Daoy (cell line): ENCODE results near the gene EPX. TPM values are rescaled to one million over a fixed set of nuclear protein-coding genes. Genes with fewer than 3 reads are reported as not detected.
A peak's percentile ranks its signal among the peaks of the same experiment; 100 is the strongest.

Experiments
- DNase-seq: peaks from one replicate; pipeline ENCODE4 v3.0.0-alpha.2; 2015; ENCODE audit warnings: low read depth
- total RNA-seq: library from RNA; depleted of rRNA; stranded (reverse); fragments of >200 nt; shearing (Covaris generic); gene quantifications from 2 replicates; pipeline ENCODE4 v1.2.3, GENCODE V29; 2014

The EPX gene
- total RNA-seq, 1 experiment from 2014 or later = not detected

DNA sequence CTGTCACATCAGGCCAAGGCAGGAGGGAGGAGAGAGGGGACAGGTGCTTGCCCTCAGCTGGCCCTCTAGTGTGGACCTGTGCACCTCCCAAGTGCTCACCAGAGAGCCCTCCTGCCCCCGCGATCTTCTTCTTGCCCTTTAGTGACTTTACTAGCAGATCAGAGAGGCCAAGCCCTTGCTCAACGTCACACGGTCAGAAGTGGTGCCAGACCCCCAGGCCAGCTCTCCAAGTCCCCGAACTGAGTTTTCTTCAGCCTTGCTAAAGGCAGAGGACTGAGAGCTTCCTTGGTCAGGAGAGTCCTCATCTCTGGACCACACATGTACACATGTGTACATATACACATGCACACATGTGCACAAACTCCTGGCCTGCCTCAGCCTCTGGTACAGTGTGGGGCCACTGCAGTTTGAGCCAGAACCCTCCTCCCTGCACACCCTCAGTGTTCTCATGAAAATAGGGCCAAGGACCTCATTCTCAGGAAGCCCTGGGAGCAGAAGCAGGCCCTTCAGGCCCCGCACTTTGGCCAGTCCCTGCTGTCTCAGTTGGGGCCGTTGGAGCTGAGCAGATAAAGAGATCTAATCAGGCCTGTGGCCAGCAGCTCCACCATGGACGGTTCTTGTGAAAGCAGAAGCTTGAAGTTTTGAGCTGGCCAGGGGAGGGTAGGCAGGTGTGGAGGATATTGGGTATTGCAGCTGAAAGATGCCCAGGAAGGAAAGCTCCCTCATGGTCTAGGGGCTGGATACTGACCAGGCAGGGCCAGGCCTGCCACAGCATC is 7.4 kb upstream of the EPX start:
- DNase-seq = no peak

DNA sequence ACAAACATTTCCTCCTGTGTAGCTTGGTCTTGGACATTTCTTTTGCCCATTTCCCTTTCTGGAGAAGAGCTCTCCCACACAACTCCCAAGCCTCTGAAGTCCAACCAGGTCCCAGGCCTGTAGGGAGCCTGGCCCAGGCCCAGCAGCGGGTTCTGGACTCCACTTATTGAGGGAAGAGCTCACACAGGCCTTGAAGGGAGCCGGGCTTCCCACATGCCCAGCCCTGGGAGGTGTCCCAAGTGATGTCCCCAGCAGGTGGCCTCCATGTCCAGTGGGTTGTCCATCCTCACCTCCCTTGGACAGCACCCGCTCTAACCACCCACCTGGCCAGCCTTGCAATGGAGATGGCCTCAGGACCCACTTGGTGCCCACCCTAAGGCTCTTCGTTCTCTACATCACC is 5.9 kb upstream of the EPX start:
- DNase-seq = no peak

DNA sequence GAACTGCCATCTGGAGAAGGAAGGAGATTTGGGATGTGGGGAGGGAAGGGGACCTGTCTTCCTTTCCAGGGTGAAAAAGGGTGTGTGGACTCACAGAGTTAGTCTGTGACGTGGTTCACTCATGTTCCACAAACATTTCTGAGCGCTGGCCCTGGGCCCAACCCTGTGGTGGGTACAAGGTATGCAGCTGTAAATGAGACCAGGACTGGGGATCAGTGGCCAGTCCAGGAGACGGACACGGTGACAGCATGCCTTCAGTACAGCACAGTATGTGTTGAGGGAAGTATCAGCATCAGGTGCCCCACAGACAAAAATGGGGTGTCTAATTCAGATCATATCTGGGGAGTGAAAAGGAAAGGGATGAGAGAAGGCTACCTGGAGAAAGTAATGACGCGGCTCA is 5.5 kb upstream of the EPX start:
- DNase-seq = no peak

DNA sequence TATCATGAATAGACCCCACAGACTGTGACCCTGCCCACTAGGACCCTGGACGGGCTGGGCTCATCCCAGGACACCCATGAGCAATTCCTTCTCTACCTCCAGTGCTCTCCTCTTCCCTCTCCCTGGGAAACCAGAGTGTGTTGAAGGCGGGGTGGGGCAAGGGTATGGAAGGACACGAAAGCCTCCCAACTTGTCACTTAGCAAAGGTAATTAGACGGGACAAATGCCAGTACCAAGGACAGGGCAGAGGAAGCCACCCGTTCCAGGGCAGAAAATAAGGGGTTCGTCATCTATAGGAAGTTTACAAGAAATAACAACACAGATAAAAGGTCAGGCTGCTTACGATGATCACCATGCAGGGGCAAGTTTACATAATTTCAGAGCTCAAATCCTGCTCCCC is 4.9 kb upstream of the EPX start:
- DNase-seq = no peak

DNA sequence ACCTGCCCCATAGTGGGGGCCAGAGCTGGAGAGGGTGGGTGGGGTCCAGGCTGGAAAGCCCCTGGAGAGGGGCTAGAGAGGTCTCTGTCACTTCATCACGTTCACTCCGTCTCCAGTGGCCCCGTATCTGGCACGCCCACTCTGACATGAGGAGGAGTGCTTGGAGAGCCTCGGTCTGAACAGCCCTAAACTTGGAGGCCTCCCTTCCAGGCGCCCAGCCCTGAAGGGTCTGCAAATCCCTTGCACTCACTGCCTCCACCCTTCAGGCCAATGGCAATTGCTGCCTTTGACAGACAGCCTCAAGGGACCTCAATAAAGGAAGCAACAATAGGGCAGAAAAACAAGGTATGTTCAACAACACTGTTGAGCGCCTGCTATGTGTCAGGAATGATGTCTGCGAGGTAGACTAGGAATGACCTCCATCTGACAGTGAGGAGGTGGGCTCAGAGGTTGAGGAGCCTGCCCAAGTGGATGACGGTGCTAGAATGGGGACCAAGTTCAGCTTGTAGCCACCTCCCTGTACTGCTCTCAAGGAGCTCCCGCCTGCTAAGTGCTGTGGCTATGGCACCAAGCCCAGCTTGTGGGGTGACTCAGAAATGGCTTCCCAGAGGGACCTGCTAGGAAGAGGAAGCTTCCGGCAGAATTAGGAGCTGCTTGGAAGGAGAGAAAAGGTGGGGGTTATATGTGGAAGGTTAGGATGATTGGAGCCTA is 2.9 kb upstream of the EPX start:
- peak; percentile 93 for DNase-seq

DNA sequence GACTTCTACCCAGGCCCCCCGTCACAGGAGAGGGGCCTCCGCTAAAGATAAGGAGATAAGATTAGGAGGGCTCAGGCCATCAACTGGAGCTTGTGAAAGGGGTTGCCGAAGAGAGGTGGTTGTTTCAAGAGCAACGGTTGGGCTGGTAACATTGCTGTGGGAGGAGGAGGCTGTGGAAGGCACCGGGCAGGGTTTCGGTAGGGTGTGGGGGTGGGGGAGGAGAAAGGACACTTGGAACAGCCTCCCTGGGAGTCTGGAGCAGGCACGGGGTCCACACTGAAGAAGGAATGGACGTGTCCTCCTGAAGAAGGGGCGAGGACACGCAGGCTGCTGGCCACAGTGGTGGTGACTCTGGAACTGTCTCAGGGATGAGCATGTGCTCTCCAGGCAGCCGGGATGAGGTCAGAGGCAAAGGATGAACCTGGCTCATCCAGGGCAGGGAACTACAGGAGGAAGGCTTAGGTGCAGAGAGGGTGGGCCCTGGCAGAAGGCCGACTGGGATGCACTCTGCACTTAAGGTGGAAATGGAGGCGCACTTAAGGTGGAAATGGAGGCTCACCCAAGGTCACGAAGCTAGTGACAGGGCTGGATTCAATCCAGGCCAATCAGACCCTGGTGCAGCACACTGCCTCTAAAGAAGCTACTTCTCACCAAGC is 1.2 kb upstream of the EPX start:
- no peak for DNase-seq

DNA sequence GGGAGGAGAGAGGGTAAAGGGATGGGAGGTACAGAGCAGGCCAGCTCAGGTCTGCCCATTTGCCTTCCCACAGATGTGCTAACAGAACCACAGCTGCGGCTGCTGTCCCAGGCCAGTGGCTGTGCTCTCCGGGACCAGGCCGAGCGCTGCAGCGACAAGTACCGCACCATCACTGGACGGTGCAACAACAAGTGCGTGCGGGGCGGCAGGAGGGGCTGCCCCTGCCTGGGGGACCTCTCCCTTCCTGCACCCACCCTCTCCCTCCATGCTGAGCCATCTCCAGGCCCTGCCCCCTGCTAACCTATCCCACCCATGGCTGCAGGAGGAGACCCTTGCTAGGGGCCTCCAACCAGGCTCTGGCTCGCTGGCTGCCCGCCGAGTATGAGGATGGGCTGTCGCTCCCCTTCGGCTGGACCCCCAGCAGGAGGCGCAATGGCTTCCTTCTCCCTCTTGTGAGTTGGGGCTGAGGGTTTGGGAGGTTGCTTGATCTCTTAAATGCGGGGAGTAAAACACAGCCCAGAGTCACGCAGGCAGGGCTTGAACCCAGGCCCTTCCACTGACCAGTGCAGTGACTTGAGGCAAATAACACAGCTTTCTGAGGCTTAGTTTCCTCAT is 1.2 kb downstream of the EPX start:
- DNase-seq = no peak

DNA sequence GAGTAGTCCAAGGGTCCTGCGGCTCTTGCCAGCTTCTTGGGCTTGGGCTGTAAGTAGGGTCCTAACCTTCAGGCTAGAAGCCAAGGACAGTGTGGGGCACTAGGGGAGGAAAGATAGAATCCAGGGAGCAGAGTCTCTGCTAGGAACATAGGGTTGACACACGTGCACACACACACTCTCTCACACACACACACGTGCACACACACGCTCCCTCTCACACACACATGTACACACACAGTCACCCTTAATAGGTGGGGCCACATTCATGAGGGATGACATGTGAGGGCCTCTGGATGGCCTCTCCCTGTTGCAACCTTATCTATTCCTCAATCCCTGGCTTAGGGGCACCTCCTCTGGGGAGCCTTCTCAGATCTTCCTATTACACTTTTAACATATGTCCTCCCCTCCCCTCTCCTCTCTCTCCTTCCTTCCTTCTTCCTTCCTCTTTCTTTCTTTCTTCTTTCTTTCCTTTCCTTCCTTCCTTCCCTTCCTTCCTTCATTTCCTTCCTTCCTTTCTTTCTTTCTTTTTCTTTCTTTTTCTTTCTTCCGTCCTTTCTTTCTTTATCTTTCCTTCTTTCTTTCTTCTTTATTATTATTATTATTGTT is 3.1 kb downstream of the EPX start:
- no peak for DNase-seq

DNA sequence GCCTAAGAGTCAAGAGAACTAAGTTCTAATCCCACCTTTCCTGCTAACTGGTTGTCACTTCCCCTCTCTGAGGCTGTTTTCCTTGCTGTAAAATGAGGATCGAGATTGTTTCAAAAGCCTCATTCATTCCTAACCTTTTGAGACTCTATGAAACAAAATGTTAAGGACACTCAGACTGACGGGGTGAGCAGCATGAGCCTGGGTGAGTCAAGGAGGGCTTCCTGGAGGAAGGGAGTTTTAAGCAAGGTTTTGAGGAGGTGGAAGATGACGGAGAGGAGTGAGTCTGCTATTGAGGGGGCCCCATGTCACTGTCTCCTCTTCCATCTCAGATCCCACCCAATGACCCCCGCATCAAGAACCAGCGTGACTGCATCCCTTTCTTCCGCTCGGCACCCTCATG is 4.1 kb downstream of the EPX start:
- DNase-seq = no peak

DNA sequence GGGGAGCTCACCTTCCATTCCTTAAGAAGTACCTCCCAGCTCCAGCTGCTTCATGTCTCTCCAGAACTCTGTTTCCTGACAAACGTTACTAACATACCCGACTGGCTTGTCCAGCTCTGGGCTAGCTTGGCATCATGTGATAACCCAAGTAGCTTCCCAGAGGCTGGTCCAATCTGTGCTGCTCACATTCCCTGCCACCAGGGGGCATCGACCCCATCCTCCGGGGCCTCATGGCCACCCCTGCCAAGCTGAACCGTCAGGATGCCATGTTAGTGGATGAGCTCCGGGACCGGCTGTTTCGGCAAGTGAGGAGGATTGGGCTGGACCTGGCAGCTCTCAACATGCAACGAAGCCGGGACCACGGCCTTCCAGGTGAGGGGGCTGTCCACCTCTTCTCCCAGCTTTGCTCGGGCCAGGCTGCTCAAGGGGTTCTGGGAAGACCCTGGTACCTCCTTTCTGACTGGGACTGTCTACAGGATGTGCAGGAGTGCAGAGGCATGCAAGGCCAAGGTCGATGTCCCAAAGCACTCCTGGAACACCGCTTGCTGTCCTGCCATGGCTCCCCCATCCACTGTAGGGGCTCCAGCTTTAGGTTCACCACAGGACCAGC is 7.6 kb downstream of the EPX start:
- DNase-seq = peak; percentile 77

DNA sequence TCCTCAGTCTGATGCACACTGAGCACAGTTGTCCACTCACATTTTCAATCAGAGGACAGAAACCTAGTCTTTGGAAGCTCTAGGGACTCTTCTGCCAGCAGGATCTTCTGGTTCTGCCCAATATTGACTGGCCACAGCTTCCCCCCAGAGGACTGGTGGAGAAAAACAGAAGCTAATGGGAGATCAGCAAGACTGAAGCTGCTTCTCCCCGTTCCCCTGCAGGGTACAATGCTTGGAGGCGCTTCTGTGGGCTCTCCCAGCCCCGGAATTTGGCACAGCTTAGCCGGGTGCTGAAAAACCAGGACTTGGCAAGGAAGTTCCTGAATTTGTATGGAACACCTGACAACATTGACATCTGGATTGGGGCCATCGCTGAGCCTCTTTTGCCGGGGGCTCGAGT is 10.3 kb downstream of the EPX start:
- DNase-seq = no peak

DNA sequence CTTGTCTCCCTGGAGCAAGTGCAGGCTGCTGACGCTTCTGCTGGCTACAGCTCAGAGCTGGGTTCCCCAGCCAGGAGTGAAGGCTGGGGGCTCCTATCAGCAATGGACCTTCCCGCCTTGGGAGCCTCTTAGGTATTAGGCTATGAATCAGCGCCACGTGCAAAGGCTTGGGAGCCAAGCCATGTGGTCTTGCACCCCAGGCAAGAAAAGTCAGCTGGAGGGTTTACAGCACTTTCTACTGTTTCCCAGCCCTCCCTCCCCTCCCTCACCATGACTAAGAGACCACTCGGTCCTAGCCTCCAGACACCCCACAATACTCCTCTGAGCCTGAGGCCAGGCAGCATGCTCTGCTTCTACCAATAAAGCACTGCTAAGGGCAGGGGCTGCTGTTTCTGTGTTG is 12.3 kb downstream of the EPX start:
- no peak for DNase-seq

DNA sequence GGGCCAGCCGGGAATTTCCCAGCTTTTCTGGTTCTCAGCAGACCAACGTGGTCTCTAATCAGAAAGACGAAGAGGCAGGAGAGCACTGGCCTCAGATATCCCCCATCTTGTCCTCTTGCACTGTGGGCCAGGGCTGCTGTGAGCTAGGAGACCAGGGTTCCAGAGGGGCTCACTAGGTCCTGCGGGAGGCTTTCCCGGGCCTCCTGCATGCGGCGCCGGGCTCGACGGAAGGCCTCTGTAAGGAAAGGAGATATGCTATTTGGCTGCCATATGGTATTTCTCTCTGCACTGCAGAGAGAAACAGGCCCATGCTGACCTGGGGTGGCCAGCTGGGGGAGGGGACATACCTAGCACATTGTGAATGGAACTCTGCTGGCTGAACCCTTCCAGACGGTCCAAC is 13.4 kb downstream of the EPX start:
- no peak for DNase-seq

DNA sequence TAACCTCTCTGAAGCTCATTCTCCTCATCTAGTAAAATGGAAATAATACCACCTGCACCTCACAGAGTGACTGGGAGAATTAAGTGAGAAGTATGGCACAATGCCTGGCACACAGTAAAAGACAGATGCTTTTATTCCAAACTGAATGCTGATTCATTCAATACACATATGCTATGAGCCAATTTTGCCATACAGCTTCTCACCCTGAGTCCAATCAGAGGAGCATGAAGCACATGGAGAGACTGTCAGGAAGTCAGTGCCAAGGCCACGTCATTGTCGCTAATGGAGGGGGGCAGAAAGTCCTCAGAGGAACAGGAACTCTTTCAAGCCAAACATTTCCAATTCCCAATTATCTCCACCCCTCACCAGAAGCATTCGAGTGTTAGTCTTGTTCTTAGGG is 14.9 kb downstream of the EPX start:
- no peak for DNase-seq

DNA sequence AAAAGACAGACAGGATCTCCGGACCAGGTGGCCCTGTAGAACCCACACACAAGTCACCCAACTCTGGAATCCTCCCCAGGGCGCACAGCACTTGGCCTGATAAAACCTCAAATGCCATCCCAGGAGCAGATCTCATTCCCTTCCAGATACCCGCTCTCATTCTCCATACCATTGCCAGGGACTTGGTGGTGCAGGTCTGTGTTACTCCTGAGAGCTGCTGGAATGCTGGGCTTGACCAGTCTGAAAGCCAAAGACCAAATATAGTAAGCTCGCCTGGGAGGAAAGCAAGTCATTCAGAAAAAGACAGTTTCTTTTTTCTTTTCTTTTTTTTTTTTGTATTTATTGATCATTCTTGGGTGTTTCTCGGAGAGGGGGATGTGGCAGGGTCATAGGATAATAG is 15.8 kb downstream of the EPX start:
- DNase-seq = no peak

DNA sequence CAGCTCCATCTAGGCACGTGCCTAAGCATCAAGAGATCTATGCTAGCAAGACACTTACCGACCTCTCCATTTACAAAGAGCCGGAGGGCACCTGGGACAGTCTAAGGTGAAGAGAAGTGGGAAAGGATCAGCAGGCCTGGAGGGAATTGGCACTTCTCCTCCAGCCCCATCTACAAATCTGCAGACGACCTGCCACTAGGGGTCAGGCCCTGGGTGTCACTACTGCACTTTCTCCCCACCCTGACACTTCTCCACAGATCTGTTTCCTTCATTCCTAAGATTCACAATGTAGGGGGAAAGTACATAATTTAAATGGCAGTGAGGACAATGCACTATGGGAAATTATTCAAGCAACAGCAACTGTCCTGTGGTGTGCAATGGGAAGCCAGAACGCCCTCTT is 18.4 kb downstream of the EPX start:
- DNase-seq = no peak

DNA sequence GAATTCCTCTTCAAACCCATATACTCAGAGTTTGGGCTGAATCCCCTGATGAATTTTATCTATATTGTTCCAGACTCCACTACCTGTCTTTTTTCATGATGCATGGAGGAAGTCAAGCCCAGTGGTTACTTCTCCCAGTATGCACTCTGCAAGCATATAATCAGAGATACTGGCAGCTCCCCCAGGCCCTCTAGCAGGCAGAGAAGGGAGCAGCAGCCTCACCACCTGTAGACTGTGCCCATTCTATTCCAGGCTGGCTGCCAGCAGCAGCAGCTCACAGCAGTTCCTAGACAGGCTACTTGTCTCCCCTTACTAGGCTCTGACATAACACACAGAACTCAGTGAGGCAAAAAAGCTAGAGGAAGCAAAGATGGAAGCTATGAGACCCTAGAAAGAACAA is 23.2 kb downstream of the EPX start:
- no peak for DNase-seq

DNA sequence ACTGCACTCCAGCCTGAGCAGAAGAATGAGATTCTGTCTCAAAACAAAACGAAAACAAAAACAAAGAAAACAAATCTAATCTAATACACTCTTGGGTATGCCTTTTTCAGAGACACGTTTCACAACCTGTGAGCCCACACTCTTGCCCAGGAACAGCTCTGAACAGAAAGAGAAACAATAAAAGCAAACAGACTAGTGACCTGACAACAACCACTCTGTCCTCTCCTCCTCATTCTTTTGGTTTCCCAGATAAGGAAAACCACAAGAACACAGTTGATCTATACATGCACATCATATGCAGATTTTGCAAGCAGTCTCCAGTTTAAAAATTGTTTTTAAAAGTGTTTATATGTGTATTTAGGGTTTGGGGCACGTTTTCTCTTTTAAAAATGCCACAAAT is 25.2 kb downstream of the EPX start:
- no peak for DNase-seq

DNA sequence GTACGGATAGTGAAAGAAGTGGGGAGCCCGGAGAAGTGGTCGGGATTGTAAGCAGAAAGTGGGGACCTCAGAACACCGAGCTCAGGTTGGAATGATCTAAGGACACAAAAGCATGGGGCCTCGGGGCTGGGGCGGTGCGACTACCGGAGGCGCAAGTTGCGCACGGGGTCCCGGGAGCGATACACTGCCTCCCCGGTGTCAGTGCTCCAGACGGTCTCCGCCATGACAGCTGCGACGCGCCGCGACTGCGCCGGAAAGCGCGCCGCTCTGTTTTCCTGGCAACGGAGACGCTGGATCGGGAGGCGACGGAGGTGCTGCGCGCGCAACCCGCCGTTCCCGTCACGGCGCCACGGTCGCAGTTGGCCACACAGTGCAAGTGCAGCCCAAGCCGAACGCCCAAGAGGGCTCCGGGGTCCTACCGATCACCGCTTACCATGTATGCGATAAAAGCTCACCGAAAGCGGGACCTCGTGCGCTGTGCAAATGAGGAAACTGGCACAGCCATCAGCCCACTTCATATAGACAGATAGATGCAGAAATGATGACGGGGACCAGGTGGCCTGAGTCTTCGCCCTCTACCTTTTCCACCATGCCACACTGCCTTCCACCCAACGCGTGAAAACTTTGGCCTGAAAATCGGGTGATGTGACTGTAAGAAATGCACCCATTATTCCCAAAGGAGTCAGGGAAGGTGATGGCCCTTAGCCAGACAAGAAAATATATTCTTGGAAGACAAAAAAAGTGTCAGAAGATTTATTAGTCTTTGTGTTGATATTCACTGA is 26.7 kb downstream of the EPX start, which contains the start of gene MKS1:
Gene MKS1 (minus strand): TSS at position 249 of the 782 bp plus-strand sequence. CDS start 25 bp downstream, at position 224.
- peak; percentile 95 for DNase-seq

DNA sequence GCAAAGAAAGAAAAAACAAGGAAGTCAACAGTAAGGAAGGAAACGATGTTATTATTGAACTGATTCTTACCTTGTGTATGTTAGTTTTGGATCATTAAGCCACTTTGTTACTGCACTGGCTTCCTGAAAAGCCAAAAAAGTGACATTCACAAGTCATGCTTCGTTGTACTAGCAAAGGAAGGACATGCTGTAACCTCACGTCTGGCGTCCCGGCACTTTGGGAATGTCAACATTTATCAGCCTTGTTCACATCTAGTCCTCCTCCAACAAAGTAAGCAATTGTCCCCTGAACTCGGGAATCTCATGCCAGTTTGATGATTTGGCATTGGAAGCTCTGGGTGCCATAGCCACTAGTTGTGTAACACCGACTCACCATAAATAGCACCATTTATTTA is 27.3 kb downstream of the EPX start:
- no peak for DNase-seq

DNA sequence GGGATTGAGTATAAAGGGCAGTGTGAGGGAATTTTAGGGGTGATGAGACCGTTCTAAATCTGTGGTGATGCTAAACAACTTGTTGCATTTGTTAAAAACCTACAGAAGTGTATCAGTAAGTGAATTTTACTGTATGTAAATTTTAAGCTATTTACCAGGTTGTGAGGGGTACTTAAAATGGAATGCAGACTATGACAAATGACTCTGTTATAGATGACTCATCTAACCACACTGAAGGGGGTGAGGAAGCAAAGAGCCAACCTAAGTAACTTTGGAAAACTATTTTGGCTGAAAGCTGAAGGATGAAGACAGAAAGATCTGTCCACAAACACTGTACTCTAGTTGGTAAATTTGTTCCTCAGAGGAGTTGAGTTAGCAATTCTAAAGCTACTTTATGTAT is 31.8 kb downstream of the EPX start:
- peak; percentile 62 for DNase-seq
